Body of pancreas (tissue), 4 donors: ENCODE measurements around the gene STK32B. TPM values are rescaled to one million over a fixed set of nuclear protein-coding genes. Genes with fewer than 3 reads are reported as not detected.

ENCODE experiments used
- ATAC-seq: fragments of 150-250 bp; one replicate; pipeline ENCODE4 v1.9.1; 2016
- DNase-seq, 4 donors: peaks; one replicate each; pipeline ENCODE4 v3.0.0-alpha.2; 2019
- H3K27ac ChIP-seq, 4 donors: fragments of 200-600 bp; sonication (generic); 1 replicate in 3 of 4; 2 replicates in 1 of 4; pipeline versions ENCODE4 v1.5.1 to v1.6.1; 2016 to 2019; ENCODE audit warnings: mild to moderate bottlenecking in 1 of 4, mixed read lengths in 1 of 4, moderate library complexity in 1 of 4
- H3K27me3 ChIP-seq, 2 donors: fragments of 200-600 bp; sonication (generic); one replicate each; pipeline ENCODE4 v1.6.0; 2016; ENCODE audit warnings: mild to moderate bottlenecking in 1 of 2
- H3K36me3 ChIP-seq, 2 donors: fragments of 200-600 bp; sonication (generic); replicated peaks in 1 of 2; 2 replicates each; pipeline ENCODE4 v1.5.1; 2016; ENCODE audit warnings: low read depth in 2 of 2; ENCODE audit not compliant: insufficient read depth in 1 of 2
- H3K4me1 ChIP-seq: fragments of 200-600 bp; sonication (generic); one replicate; pipeline ENCODE4 v1.6.0; 2016
- H3K4me3 ChIP-seq, 2 donors: fragments of 200-600 bp; sonication (generic); 1 replicate in 1 of 2; 2 replicates in 1 of 2; pipeline ENCODE4 v1.5.1; 2016 to 2019
- H3K9me3 ChIP-seq, 3 donors: fragments of 200-600 bp; sonication (generic); 1 replicate in 2 of 3; 2 replicates in 1 of 3; pipeline ENCODE4 v1.5.1; 2016
- CTCF ChIP-seq, 7 experiments: fragments of 450-650 bp in 4 of 7; fragments of 200-600 bp in 3 of 7; sonication (generic) in 3 of 7; IDR thresholded peaks; one replicate each; pipeline ENCODE4 v1.5.1; 2016 to 2019; ENCODE audit warnings: antibody characterized with exemption in 7 of 7
- POLR2A ChIP-seq, 3 donors: fragments of 450-650 bp; IDR thresholded peaks; one replicate each; pipeline ENCODE4 v1.6.1; 2016; ENCODE audit warnings: antibody characterized with exemption in 3 of 3, mild to moderate bottlenecking in 2 of 3
- WGBS, 2 donors: methylation state at CpG; one replicate each; pipeline ENCODE4 v1.1.5; 2017; 5-methylcytosine and 5-hydroxymethylcytosine counted together
- intact Hi-C: fragments of 100-400 bp; cut with DNase I; formaldehyde crosslinking; loops from one replicate; pipeline ENCODE4 v1.15.1; 2023
- total RNA-seq, 2 donors: library from RNA; depleted of rRNA; stranded (reverse); fragments of >200 nt; gene quantifications; one replicate each; pipeline ENCODE4 v1.1.0, GENCODE V29; 2016

The STK32B gene
- total RNA-seq, 2 donors from 2014 or later = 1.3 to 4.9 TPM

GRCh38 chr4:5009796-5010195 is 41.5 kb upstream of the STK32B start:
- 79 to 83% methylated on average over 3 of the region's 3 CpGs for WGBS, 2 donors
- no peak for ATAC-seq
- DNase-seq = no peak

GRCh38 chr4:5010984-5011383 is 40.3 kb upstream of the STK32B start:
- Histone ChIP-seq H3K4me1 (no peaks in the 10 kb centered on the region), H3K4me3 (no peak overlapping the region), H3K27ac (no peak overlapping the region), H3K9me3 (no peaks in the 10 kb centered on the region), H3K27me3 (no peaks in the 10 kb centered on the region), H3K36me3 (no peaks in the 10 kb centered on the region)
- DNase-seq = no peak
- WGBS, 2 donors = 72 to 82% methylated on average over 2 of the region's 2 CpGs
- intact Hi-C loops = no loop called here
- no peak for ATAC-seq
- TF ChIP-seq CTCF (IDR thresholded peaks at IDR 0.05) (no peak), POLR2A (IDR thresholded peaks at IDR 0.05) (no peak)

More at GRCh38 chr4:5009796-5010195, 41.5 kb upstream of the STK32B start:
- no peaks in the 10 kb centered on the region for H3K27me3 ChIP-seq
- H3K36me3 ChIP-seq = no peaks in the 10 kb centered on the region
- intact Hi-C loops = no loop called here
- H3K4me3 ChIP-seq = no peak overlapping the region
- TF ChIP-seq POLR2A (IDR thresholded peaks at IDR 0.05) (no peak), CTCF (IDR thresholded peaks at IDR 0.05) (no peak)
- no peak overlapping the region for H3K27ac ChIP-seq
- no peaks in the 10 kb centered on the region for H3K4me1 ChIP-seq
- H3K9me3 ChIP-seq = no peaks in the 10 kb centered on the region

- TF ChIP-seq CTCF (IDR thresholded peaks at IDR 0.05) (no peak), POLR2A (IDR thresholded peaks at IDR 0.05) (no peak)
- Histone ChIP-seq H3K36me3 (no peaks in the 10 kb centered on the region), H3K27me3 (no peaks in the 10 kb centered on the region), H3K9me3 (no peaks in the 10 kb centered on the region), H3K4me3 (no peak overlapping the region), H3K4me1 (no peaks in the 10 kb centered on the region), H3K27ac (no peak overlapping the region)
- WGBS, 2 donors = 64 to 85% methylated on average over 5 of the region's 5 CpGs
- ATAC-seq (no peak), DNase-seq (no peak)
- intact Hi-C loops = no loop called here
Observed at GRCh38 chr4:5012244-5012898, 38.9 kb upstream of the STK32B start.

GRCh38 chr4:5012958-5013357 is 38.3 kb upstream of the STK32B start:
- no peak for ATAC-seq
- no peak for DNase-seq
- no peak for TF ChIP-seq POLR2A (IDR thresholded peaks at IDR 0.05)
- Histone ChIP-seq H3K4me1 (no peaks in the 10 kb centered on the region), H3K36me3 (no peaks in the 10 kb centered on the region), H3K27ac (no peak overlapping the region), H3K27me3 (no peaks in the 10 kb centered on the region), H3K4me3 (no peak overlapping the region), H3K9me3 (no peaks in the 10 kb centered on the region)
- WGBS, 2 donors = 51 to 66% methylated on average over 2 of the region's 2 CpGs
- intact Hi-C loops = no loop called here

- no peaks in the 10 kb centered on the region for H3K27me3 ChIP-seq
- DNase-seq = no peak
- H3K36me3 ChIP-seq = no peaks in the 10 kb centered on the region
- no peak overlapping the region for H3K27ac ChIP-seq
- TF ChIP-seq CTCF (IDR thresholded peaks at IDR 0.05) (no peak), POLR2A (IDR thresholded peaks at IDR 0.05) (no peak)
- 46 to 62% methylated on average over 7 of the region's 7 CpGs for WGBS, 2 donors
- H3K4me1 ChIP-seq = no peaks in the 10 kb centered on the region
- H3K4me3 ChIP-seq = no peak overlapping the region
- no peaks in the 10 kb centered on the region for H3K9me3 ChIP-seq
- ATAC-seq = no peak
- intact Hi-C loops = no loop called here
Observed at GRCh38 chr4:5014007-5014682, 37.1 kb upstream of the STK32B start.
